Right cardiac atrium (tissue), 5 donors: ENCODE results near the gene RDH5. TPM values are rescaled to one million over a fixed set of nuclear protein-coding genes. Genes with fewer than 3 reads are reported as not detected.
A peak's percentile ranks its signal among the peaks of the same experiment; 100 is the strongest.

Source experiments
- ATAC-seq, 2 donors: fragments of 200-7000 bp; cut with Tn5 transposase; one replicate each; pipeline versions ENCODE4 v1.8.0 to v1.9.1; 2020; ENCODE audit warnings: moderate library complexity in 2 of 2, mild to moderate bottlenecking in 1 of 2
- DNase-seq, 3 donors: peaks; one replicate each; pipeline ENCODE4 v3.0.0-alpha.2; 2020
- H3K27ac ChIP-seq: one replicate; pipeline ENCODE4 v1.5.1; 2013; ENCODE audit warnings: mild to moderate bottlenecking, low read length, control low read depth, moderate library complexity
- H3K27me3 ChIP-seq: one replicate; pipeline ENCODE4 v1.6.1; 2013; ENCODE audit not compliant: control insufficient read depth, insufficient read depth
- H3K4me1 ChIP-seq: one replicate; pipeline ENCODE4 v1.6.1; 2013; ENCODE audit warnings: low read length; ENCODE audit not compliant: control insufficient read depth, insufficient read depth
- H3K4me3 ChIP-seq: one replicate; pipeline ENCODE4 v1.5.1; 2013; ENCODE audit warnings: low read length, control low read depth
- H3K9me3 ChIP-seq: one replicate; pipeline ENCODE4 v1.6.1; 2013; ENCODE audit warnings: low read length; ENCODE audit not compliant: control insufficient read depth
- WGBS: extraction: QIAGEN DNeasy Blood & Tissue Kit; methylation state at CpG from one replicate; pipeline ENCODE4 v1.1.7; 2013; 5-methylcytosine and 5-hydroxymethylcytosine counted together
- intact Hi-C, 4 donors: fragments of 100-400 bp; cut with DNase I; formaldehyde crosslinking; loops; one replicate each; pipeline versions ENCODE4 v1.11.0 to v1.14.0; 2022 to 2023
- long read RNA-seq, 4 donors: library from polyadenylated mRNA; unstranded; transcript quantifications; one replicate each; pipeline ENCODE4 v2.0.0, GENCODE V29; 2020 to 2021
- polyA plus RNA-seq: library from polyadenylated mRNA; stranded (reverse); fragments of 200-250 nt; gene quantifications from one replicate; pipeline ENCODE4 v1.2.3, GENCODE V29; 2013
- total RNA-seq, 4 donors: library from RNA; stranded (reverse); fragmentation: NEBNext Ultra II Directional; extraction: Animal tissue kit (Norgen Biotek cat#: 25700); gene quantifications; one replicate each; pipeline ENCODE4 v1.2.1, GENCODE V29; 2021
- donor health status: healthy with polysubstance abuse.
- donor health status: DM: no; HTN: yes; CAD: no.
- donor health status: DM: no; HTN: no; CAD: no.
- donor health status: DM: no; HTN: yes; CAD: no; lungs with severe emphysema.
- donor health status: DM: yes; HTN: yes; CAD: no.

Gene RDH5, protein sequence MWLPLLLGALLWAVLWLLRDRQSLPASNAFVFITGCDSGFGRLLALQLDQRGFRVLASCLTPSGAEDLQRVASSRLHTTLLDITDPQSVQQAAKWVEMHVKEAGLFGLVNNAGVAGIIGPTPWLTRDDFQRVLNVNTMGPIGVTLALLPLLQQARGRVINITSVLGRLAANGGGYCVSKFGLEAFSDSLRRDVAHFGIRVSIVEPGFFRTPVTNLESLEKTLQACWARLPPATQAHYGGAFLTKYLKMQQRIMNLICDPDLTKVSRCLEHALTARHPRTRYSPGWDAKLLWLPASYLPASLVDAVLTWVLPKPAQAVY
- 10 to 100 TPM; 15.9 to 27.7 (median 23.3) TPM for total RNA-seq
- 24.1 TPM for polyA plus RNA-seq
- long read RNA-seq, donor 1, partial matches to known transcripts = 0 of 3 reads
- long read RNA-seq, donor 1, other reads (novel, unspliced or antisense) = 1 of 3 reads
- long read RNA-seq, donor 2, partial matches to known transcripts = 0 of 5 reads
- long read RNA-seq, donor 2, other reads (novel, unspliced or antisense) = 4 of 5 reads
- long read RNA-seq, donor 3, partial matches to known transcripts = 1 of 14 reads
- long read RNA-seq, donor 3, other reads (novel, unspliced or antisense) = 5 of 14 reads
- long read RNA-seq, donor 4, partial matches to known transcripts = 0 of 3 reads
- long read RNA-seq, donor 4, other reads (novel, unspliced or antisense) = 2 of 3 reads

DNA sequence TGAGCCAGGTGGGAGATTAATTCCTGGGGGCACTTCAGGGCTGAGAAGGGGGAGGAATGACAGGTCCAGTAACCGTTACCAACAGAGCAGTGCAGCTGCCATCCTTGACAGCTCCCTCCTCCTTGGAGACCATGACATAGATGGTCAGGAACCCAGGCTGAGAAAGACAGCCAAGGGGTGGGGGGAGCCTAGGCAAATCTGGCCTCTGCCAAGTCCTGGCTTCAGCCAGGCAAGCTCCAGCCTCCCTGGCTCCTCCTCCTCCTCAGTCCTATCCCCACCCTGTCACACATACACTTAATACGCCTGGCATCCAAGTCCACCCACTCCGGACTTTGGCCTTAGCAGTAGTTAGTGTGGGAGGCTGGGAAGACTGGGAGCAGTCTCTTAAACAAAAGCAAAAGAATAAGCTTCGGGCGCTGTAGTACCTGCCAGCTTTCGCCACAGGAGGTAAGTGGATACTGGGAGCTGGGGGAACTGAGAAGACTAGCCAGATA is at the start of gene RDH5:
Gene RDH5, plus strand, starts transcription at position 323 of the 494 bp plus-strand sequence. CDS start 792 bp downstream, outside the sequence.
- intact Hi-C loops = loop anchor here in 1 of 4 donors (5.0 kb wide), 1 partner anchor 38 kb away; a partner anchor contains a TSS
- ATAC-seq (peak; percentile 60 to 74), DNase-seq (peak; percentile 86 to 92 (median 90))
- H3K27ac ChIP-seq = peak within 1 kb of the TSS; percentile 65
- peaks cover 29% of the 10 kb centered on the region for H3K4me1 ChIP-seq
- no peak within 1 kb of the TSS for H3K4me3 ChIP-seq
- no peaks in the 10 kb centered on the region for H3K27me3 ChIP-seq
- 37% methylated on average over 6 of the region's 6 CpGs for WGBS
- no peaks in the 10 kb centered on the region for H3K9me3 ChIP-seq

DNA sequence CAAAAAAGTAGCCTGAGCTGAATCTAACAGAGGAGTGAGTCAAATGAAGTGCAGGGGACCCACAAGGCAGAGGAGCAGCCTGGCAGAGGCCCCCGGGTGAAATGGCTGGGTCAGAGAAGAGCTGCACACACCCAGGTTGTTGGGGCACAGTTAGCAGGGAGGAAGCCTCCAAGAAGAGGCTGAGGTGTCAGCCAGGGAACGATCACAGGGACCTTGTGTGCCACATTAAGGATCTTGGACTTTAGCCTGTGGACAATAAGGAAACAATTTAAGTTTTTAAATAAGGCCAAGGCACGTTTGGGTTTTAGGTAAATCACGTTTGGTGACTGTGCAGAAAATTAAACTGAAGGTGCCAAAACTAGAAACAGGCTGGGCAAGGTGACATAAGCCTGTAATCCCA is 48.4 kb upstream of the RDH5 start:
- intact Hi-C loops = no loop called here
- Histone ChIP-seq H3K4me3 (no peak overlapping the region), H3K27ac (no peak overlapping the region), H3K4me1 (no peaks in the 10 kb centered on the region), H3K27me3 (no peaks in the 10 kb centered on the region), H3K9me3 (no peaks in the 10 kb centered on the region)
- no peak for DNase-seq
- WGBS = 60% methylated on average over 4 of the region's 4 CpGs
- no peak for ATAC-seq

DNA sequence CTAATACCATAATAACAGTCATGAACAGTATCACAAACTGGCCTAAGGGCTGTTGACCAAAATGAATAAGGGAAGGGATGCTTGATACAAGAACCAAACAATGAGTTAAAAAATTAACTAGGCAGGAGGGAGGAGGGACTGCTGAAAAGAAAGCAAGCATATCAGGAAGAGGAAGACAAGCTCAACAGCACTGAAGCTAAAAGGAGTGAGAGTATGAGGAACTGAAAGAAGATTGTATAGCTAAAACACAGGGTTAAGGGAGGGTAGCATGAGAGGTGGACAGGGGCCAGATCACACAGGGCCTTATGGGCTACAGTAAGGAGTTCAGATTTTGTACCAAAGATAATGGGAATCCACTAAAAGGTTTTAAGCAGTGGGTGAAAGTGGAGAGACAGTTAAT is 46.6 kb upstream of the RDH5 start:
- intact Hi-C loops = no loop called here
- Histone ChIP-seq H3K4me1 (no peaks in the 10 kb centered on the region), H3K27ac (no peak overlapping the region), H3K27me3 (no peaks in the 10 kb centered on the region), H3K9me3 (no peaks in the 10 kb centered on the region), H3K4me3 (no peak overlapping the region)
- DNase-seq = no peak
- peak in 1 of 2 donors; percentile 46 for ATAC-seq

GRCh38 chr12:55675666-55676065 is 44.5 kb upstream of the RDH5 start:
- DNase-seq (no peak), ATAC-seq (peak in 1 of 2 donors; percentile 10)
- no peak overlapping the region for H3K27ac ChIP-seq
- 79% methylated on average over 8 of the region's 8 CpGs for WGBS
- H3K4me1 ChIP-seq = no peaks in the 10 kb centered on the region
- H3K27me3 ChIP-seq = no peaks in the 10 kb centered on the region
- H3K4me3 ChIP-seq = no peak overlapping the region
- intact Hi-C loops = no loop called here
- H3K9me3 ChIP-seq = no peaks in the 10 kb centered on the region

GRCh38 chr12:55676707-55677106 is 43.5 kb upstream of the RDH5 start:
- Histone ChIP-seq H3K4me3 (no peak overlapping the region), H3K9me3 (no peaks in the 10 kb centered on the region), H3K27me3 (no peaks in the 10 kb centered on the region), H3K27ac (no peak overlapping the region), H3K4me1 (peaks cover 1% of the 10 kb centered on the region)
- intact Hi-C loops = no loop called here
- 62% methylated on average over 6 of the region's 6 CpGs for WGBS
- ATAC-seq (no peak), DNase-seq (no peak)

GRCh38 chr12:55679691-55680090 is 40.5 kb upstream of the RDH5 start:
- WGBS = 87% methylated on average over 5 of the region's 5 CpGs
- H3K4me3 ChIP-seq = no peak overlapping the region
- no peak overlapping the region for H3K27ac ChIP-seq
- no peaks in the 10 kb centered on the region for H3K9me3 ChIP-seq
- DNase-seq = no peak
- no peak for ATAC-seq
- intact Hi-C loops = loop anchor here in 2 of 4 donors (5.0 kb wide), 2 partner anchors 38 to 43 kb away; partner anchors contain the start of genes BLOC1S1 (in 1 of the 2) and RDH5 (in 1 of the 2)
- H3K27me3 ChIP-seq = no peaks in the 10 kb centered on the region
- H3K4me1 ChIP-seq = peaks cover 2% of the 10 kb centered on the region

- 12% methylated on average over 17 of the region's 17 CpGs for WGBS
- H3K4me1 ChIP-seq = peaks cover 2% of the 10 kb centered on the region
- peak overlapping the region; percentile 66 for H3K4me3 ChIP-seq
- H3K27me3 ChIP-seq = no peaks in the 10 kb centered on the region
- ATAC-seq (peak; percentile 73 to 75), DNase-seq (peak; percentile 62 to 89 (median 81))
- no peaks in the 10 kb centered on the region for H3K9me3 ChIP-seq
- peak overlapping the region; percentile 82 for H3K27ac ChIP-seq
- intact Hi-C loops = loop anchor here in 2 of 4 donors (5.0 kb wide), 2 partner anchors 36 to 41 kb away; partner anchors contain the start of genes BLOC1S1 (in 1 of the 2) and RDH5 (in 1 of the 2)
These were observed 38.8 kb upstream of the RDH5 start for GRCh38 chr12:55681142-55682077.

GRCh38 chr12:55682087-55682796 is 38.0 kb upstream of the RDH5 start:
- H3K4me1 ChIP-seq = peaks cover 2% of the 10 kb centered on the region
- no peaks in the 10 kb centered on the region for H3K27me3 ChIP-seq
- intact Hi-C loops = loop anchor here in 2 of 4 donors (5.0 kb wide), 2 partner anchors 35 to 40 kb away; partner anchors contain the start of genes BLOC1S1 (in 1 of the 2) and RDH5 (in 1 of the 2)
- H3K9me3 ChIP-seq = no peaks in the 10 kb centered on the region
- no peak for DNase-seq
- ATAC-seq = peak; percentile 0 to 2
- peak overlapping the region; percentile 66 for H3K4me3 ChIP-seq
- peak overlapping the region; percentile 82 for H3K27ac ChIP-seq
- WGBS = 72% methylated on average over 13 of the region's 13 CpGs

DNA sequence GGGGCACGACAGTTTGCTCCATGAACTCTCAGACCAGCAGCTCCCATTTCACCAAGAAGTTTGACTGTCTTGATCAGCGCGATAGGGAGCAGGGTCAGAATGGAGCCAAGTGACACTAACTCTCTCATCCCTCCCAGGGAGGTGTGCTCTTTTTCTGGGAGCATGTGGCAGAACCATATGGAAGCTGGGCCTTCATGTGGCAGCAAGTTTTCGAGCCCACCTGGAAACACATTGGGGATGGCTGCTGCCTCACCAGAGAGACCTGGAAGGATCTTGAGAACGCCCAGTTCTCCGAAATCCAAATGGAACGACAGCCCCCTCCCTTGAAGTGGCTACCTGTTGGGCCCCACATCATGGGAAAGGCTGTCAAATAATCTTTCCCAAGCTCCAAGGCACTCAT is 36.5 kb upstream of the RDH5 start:
- Histone ChIP-seq H3K27ac (no peak overlapping the region), H3K4me1 (peaks cover 2% of the 10 kb centered on the region), H3K4me3 (peak overlapping the region; percentile 12), H3K9me3 (no peaks in the 10 kb centered on the region), H3K27me3 (no peaks in the 10 kb centered on the region)
- intact Hi-C loops = loop anchor here in 2 of 4 donors (5.0 kb wide), 2 partner anchors 34 to 39 kb away; partner anchors contain the start of genes BLOC1S1 (in 1 of the 2) and RDH5 (in 1 of the 2)
- WGBS = 89% methylated on average over 7 of the region's 7 CpGs
- ATAC-seq (no peak), DNase-seq (no peak)
